Measurements from ENCODE around the gene FADS6.

Gene FADS6

DNA sequence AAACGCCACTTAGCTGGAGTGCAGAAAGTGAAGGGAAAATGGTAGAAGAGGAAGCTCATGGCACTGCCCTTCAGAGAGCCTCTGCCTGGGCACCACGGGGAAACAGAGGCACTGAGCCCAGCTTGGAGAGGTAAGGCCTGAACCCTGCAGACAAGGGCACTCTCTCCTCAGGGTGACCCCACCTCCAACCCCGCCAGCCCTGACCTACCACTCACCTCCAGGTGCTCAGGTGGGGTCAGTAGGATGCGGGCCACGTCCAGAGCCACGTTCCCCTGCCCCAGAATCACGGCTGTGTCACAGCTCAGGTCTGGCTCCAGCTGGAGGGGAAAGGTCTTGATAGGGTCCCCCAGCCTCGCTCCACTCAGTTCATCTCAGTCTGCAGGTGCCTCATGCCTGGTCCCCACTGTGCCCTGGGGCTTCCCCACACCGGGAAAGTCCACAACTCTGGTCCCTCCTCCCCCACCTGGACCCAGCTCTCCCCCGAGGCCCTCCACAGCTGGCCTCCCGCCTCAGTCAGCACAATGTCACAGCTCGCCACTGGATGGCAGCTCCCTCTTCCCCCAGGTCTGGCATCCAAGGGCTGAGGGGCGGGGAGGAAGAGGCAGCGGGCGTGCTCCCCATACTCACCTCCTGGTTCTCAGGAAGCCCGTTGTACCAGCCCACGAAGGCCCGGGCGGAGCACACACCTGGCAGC is 27.8 kb downstream of the FADS6 start:
- DNase-seq: no peak

GRCh38 chr17:74864866-74865395 is 28.5 kb downstream of the FADS6 start:
- DNase-seq: peak; percentile 65

- no peak for DNase-seq
These were observed 29.1 kb downstream of the FADS6 start for GRCh38 chr17:74864297-74864865.

- no peak for DNase-seq
These were observed 29.8 kb downstream of the FADS6 start for GRCh38 chr17:74863420-74864296.

DNA sequence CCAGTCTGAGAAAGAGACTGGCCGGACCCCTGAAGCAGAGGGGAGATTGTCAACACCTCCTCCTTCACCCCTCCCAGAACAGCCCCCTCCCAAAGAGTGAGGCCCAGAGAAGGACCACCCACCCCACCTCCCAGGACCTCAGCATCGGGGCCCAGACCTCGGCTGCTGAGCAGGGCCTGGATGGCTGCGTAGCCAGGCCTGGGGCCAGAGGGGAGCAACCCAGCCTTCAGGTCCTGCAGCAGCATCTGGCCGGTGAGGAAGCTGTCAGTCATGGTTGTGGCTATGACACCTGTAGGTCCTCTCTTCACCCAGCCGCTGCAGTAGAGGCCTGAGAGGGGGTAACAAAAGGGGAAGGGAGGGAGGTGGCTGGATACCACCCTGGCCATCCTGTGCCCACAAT is 30.5 kb downstream of the FADS6 start:
- DNase-seq: no peak

GRCh38 chr17:74862108-74862901 is 31.1 kb downstream of the FADS6 start:
- peak; percentile 55 for DNase-seq

- DNase-seq: no peak
These were observed 31.7 kb downstream of the FADS6 start for GRCh38 chr17:74861662-74862107.

DNA sequence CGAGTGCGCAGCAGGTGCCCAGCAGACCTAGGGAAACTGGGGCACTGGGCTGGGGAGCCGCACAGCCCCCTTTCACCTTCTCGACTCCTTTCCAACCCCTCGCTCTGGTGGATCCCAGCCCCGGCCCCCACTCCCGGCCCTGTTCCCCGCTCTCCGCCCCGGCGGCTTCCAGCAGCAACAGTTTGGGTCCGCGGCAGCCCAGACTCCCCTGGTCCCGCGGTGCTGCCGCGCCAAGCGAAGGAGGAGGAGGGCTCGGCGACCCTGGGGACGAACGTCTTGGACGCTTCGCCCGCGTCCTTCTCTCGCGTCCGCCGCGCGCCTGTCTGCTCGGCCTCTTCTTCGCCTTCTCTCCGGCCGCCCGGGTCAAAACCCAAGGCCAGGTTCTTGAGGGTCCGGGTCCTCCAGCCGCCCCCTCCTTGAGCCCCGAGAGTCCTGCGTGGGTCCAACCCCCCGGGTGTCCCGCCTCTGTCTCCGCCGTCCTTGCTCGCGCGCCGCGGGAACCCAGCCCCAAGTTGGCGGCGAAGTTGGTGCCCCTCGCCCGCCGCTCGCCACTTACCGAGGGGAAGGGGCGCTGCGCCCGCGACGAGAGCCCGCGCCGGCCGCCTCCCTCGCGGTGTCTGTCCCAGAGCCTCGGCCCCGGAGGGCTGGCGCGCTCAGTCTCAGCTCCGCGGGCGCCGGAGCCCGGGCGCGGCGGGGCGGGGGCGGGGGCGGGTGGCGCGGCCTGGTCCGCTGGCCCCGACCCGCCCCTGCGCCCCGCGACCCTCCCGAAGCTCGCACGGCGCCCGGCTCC is 32.4 kb downstream of the FADS6 start:
- no peak for DNase-seq

DNA sequence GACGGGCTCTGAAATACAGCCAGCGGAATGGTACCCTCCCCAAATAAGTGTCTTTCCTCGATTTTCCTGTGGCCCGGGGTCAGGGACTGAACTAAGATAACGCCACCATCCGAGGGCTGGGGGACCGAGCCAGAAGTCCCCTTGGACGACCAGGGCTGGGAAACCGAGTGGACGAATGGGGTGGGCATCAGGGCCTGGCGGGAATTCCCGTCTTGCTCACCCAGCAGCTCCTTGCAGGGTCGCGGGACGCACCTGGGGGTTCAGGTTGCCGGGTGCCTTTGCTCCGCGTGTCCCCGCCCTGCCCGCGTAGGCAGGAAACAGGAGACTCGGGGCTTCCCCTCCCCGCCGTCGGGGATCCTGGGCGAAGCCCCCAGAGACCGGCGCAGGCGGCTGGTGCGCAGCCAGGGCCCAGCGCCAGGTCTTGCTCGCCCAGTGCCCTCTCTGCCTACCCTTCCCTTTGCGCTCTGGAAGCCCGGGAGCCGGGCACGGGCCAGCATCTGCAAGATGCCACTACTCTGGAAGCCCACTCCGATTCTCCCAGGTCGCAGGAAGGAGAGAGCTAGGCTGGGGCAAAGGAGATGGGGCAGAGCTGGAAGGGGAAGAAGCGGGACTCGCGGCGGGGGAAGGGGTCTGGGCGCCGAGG is 33.1 kb downstream of the FADS6 start:
- DNase-seq: no peak

- DNase-seq: peak; percentile 11
These were observed 33.8 kb downstream of the FADS6 start, which contains the start of gene GRIN2C for GRCh38 chr17:74859459-74860228. Gene GRIN2C, minus strand, starts transcription at chr17:74859885. Its CDS starts 4,793 bp downstream, at chr17:74855092.

- DNase-seq: no peak
These were observed 34.6 kb downstream of the FADS6 start for GRCh38 chr17:74858672-74859458.

- DNase-seq: no peak
These were observed 36.2 kb downstream of the FADS6 start for GRCh38 chr17:74857191-74857590.

DNA sequence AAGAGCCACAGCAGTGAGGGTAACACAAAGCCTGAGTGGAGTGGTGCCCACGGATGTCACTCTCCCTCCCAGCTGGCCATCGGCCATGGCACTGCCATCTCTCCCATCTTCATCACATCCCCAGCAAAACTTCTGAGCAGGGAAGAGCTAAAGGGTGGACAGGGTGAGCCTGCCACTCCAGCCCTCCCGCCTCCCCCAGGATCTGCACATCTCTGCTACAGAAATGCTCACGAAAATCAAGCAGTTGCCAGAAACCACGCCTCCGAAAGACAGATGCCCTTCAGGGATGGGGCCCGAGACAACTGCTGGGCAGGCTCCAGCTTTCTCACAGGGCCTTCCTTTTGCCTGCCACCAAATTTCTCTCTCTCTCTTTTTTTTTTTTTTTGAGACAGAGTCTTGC is 37.3 kb downstream of the FADS6 start:
- DNase-seq: no peak

DNA sequence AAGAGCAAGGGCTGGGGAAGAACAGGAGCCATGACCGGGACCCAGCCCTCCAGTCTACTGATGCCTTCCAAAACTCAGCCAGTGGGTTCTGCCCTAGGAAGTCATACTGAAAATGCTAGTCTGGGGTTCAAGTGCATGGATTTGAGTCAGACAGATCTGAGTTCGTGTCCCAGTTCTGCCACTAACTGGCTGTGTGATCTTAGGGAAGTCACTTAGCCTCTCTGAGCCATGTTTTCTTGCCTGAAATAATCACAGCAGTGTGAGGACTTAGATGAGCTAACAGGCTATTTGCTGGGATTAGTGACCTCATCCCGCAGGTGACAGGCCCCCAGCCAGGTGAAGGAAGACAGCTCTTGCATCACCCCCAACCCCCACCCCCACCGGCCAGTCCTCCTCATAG is 38.1 kb downstream of the FADS6 start:
- DNase-seq: no peak

DNA sequence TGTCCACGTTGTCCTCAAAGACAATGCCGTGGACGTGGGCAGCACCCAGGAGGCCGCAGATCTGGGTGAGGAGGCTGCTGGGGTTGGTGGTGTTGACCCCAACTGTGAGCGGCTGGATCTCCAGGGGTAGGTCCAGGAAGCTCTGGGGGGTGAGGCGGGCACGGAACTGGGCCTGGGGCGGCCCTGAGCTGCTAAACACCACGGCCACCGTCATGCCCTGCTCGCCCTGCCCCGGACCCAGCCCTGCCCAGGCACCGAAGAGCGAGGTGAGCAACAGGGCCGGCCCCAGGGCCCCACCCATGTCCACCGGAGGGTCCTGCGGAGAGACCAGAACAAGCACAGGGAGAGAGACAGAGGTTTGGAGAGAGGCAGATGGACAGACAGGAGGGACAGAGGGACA is 38.6 kb downstream of the FADS6 start:
- no peak for DNase-seq

- no peak for DNase-seq
These were observed 39.8 kb downstream of the FADS6 start for GRCh38 chr17:74853669-74854068.

DNA sequence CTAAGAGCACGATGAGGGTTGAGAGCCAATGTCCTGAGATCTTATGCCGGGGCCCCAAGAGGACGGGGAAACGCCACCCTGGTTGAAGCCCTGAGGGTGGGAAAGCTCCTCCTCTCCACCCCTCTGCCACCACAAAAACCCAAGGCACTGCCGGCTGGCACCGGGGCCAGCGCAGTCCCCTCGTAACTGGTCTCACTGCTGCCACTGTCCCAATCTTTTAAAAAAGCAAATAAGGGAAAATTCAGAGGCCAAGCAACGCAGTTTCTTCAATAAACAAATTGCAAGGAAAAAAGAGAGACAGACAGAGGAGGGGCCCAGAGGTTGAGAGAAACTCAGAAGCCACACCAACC is 40.4 kb downstream of the FADS6 start:
- DNase-seq: no peak

GRCh38 chr17:74852237-74853047 is 41.0 kb downstream of the FADS6 start:
- DNase-seq: peak; percentile 24

Data from activated T-cell treated with anti-CD3 and anti-CD28 coated beads for 4 hours (primary cell).